GM23338 (cell line): Measurements from ENCODE around the gene BAG2. TPM values are rescaled to one million over a fixed set of nuclear protein-coding genes. Genes with fewer than 3 reads are reported as not detected.

Experiments
- ATAC-seq: fragments of 200-7000 bp; cut with Tn5 transposase; 3 replicates; pipeline ENCODE4 v1.9.1; 2020
- DNase-seq: peaks from one replicate; pipeline ENCODE4 v3.0.0-alpha.2; 2015; ENCODE audit warnings: low spot score
- H2AFZ ChIP-seq: fragments of 200-600 bp; sonication (generic); 2 replicates; pipeline ENCODE4 v1.8.0; 2016; ENCODE audit warnings: antibody characterized with exemption, mild to moderate bottlenecking, moderate library complexity
- H3F3A ChIP-seq: fragments of 200-600 bp; sonication (generic); replicated peaks from 2 replicates; pipeline ENCODE4 v1.8.0; 2017; ENCODE audit warnings: antibody characterized with exemption, mixed run types, low read depth
- H3K27ac ChIP-seq: fragments of 200-600 bp; sonication (generic); 2 replicates; pipeline ENCODE4 v1.6.1; 2016; ENCODE audit warnings: low read depth
- H3K27me3 ChIP-seq: fragments of 200-600 bp; sonication (generic); 2 replicates; pipeline ENCODE4 v1.8.0; 2016; ENCODE audit warnings: mild to moderate bottlenecking, mixed run types, moderate library complexity; ENCODE audit not compliant: insufficient read depth
- H3K36me3 ChIP-seq: fragments of 200-600 bp; sonication (generic); 2 replicates; pipeline ENCODE4 v1.8.0; 2016; ENCODE audit warnings: mild to moderate bottlenecking; ENCODE audit not compliant: insufficient read depth
- H3K4me1 ChIP-seq: fragments of 200-600 bp; sonication (generic); 2 replicates; pipeline ENCODE4 v1.8.0; 2016; ENCODE audit warnings: mild to moderate bottlenecking, moderate library complexity; ENCODE audit not compliant: insufficient read depth
- H3K4me2 ChIP-seq: fragments of 200-600 bp; sonication (generic); 2 replicates; pipeline ENCODE4 v1.7.1; 2017; ENCODE audit warnings: mixed run types
- H3K4me3 ChIP-seq: fragments of 200-600 bp; sonication (generic); 2 replicates; pipeline ENCODE4 v1.6.1; 2016; ENCODE audit warnings: mixed run types
- H3K79me2 ChIP-seq: fragments of 200-600 bp; sonication (generic); replicated peaks from 2 replicates; pipeline ENCODE4 v1.8.0; 2017; ENCODE audit warnings: mild to moderate bottlenecking; ENCODE audit not compliant: insufficient read depth
- H3K9me2 ChIP-seq: fragments of 200-600 bp; sonication (generic); 2 replicates; pipeline ENCODE4 v1.8.0; 2017; ENCODE audit not compliant: insufficient read depth
- H4K20me1 ChIP-seq: fragments of 200-600 bp; sonication (generic); replicated peaks from 2 replicates; pipeline ENCODE4 v1.8.0; 2017; ENCODE audit warnings: mild to moderate bottlenecking; ENCODE audit not compliant: insufficient read depth
- H3K27ac Mint-ChIP-seq: 2 replicates; pipeline ENCODE4 v1.8.0; 2020; ENCODE audit warnings: inconsistent platforms, mild to moderate bottlenecking, moderate library complexity, mixed read lengths
- H3K27me3 Mint-ChIP-seq: 3 replicates; pipeline ENCODE4 v1.8.0; 2022; ENCODE audit warnings: low read depth, mild to moderate bottlenecking, moderate library complexity, mixed read lengths, inconsistent platforms; ENCODE audit not compliant: insufficient read depth, poor library complexity
- H3K36me3 Mint-ChIP-seq: 3 replicates; pipeline ENCODE4 v1.8.0; 2021; ENCODE audit warnings: low read depth, mild to moderate bottlenecking, inconsistent platforms, moderate library complexity, mixed read lengths
- H3K4me1 Mint-ChIP-seq: 3 replicates; pipeline ENCODE4 v1.8.0; 2020; ENCODE audit warnings: mild to moderate bottlenecking, inconsistent platforms, mixed read lengths
- H3K4me3 Mint-ChIP-seq: 3 replicates; pipeline ENCODE4 v1.8.0; 2021; ENCODE audit warnings: moderate library complexity, mild to moderate bottlenecking, inconsistent platforms, mixed read lengths
- H3K9me3 Mint-ChIP-seq: 3 replicates; pipeline ENCODE4 v1.8.0; 2020; ENCODE audit warnings: moderate library complexity, mild to moderate bottlenecking, inconsistent platforms, mixed read lengths
- CREB1 ChIP-seq: fragments of 250-450 bp; sonication (Bioruptor Pico); IDR thresholded peaks from 2 replicates; pipeline ENCODE4 v1.5.0; 2020; ENCODE audit warnings: low read depth, mild to moderate bottlenecking, moderate library complexity
- CTCF ChIP-seq, 2 experiments: fragments of 200-600 bp in 1 of 2; sonication (generic) in 1 of 2; conservative IDR thresholded peaks; 2 replicates each; pipeline versions ENCODE4 v1.5.1 to v1.6.1; 2016 to 2017; ENCODE audit warnings: antibody characterized with exemption in 2 of 2, low read depth in 2 of 2, mild to moderate bottlenecking in 2 of 2, moderate library complexity in 1 of 2
- EZH2 ChIP-seq: fragments of 200-600 bp; sonication (generic); IDR thresholded peaks from one replicate; pipeline ENCODE4 v1.8.0; 2017; ENCODE audit warnings: antibody characterized with exemption, mild to moderate bottlenecking, low read depth; ENCODE audit not compliant: unreplicated experiment
- EZH2phosphoT487 ChIP-seq: fragments of 200-600 bp; sonication (generic); IDR thresholded peaks from one replicate; pipeline ENCODE4 v1.8.1; 2018; ENCODE audit warnings: antibody characterized with exemption; ENCODE audit not compliant: unreplicated experiment
- JUNB ChIP-seq: IDR thresholded peaks from one replicate; pipeline ENCODE4 v1.6.1; 2016; ENCODE audit warnings: antibody characterized with exemption; ENCODE audit not compliant: unreplicated experiment
- NANOG ChIP-seq: IDR thresholded peaks from 2 replicates; pipeline ENCODE4 v1.6.1; 2016; ENCODE audit warnings: antibody characterized with exemption, borderline replicate concordance
- POLR2AphosphoS5 ChIP-seq: IDR thresholded peaks from 2 replicates; pipeline ENCODE4 v1.6.1; 2016; ENCODE audit warnings: antibody characterized with exemption, low read depth
- STAT1 ChIP-seq: IDR thresholded peaks from one replicate; pipeline ENCODE4 v1.6.1; 2016; ENCODE audit warnings: antibody characterized with exemption; ENCODE audit not compliant: unreplicated experiment
- ZNF114 ChIP-seq: fragments of 250-450 bp; sonication (Bioruptor Pico); IDR thresholded peaks from 2 replicates; pipeline ENCODE4 v1.5.0; 2020; ENCODE audit warnings: mild to moderate bottlenecking, moderate library complexity
- ZNF331 ChIP-seq: fragments of 250-450 bp; sonication (Bioruptor Pico); IDR thresholded peaks from 2 replicates; pipeline ENCODE4 v1.5.0; 2020; ENCODE audit warnings: low read depth, mild to moderate bottlenecking, moderate library complexity
- ZNF462 ChIP-seq: fragments of 250-450 bp; sonication (Bioruptor Pico); IDR thresholded peaks from 2 replicates; pipeline ENCODE4 v1.5.0; 2020; ENCODE audit warnings: mild to moderate bottlenecking, moderate library complexity
- polyA plus RNA-seq: library from polyadenylated mRNA; unstranded; fragments of >200 nt; fragmentation: Nextera tagmentation; extraction: Ambion mirVana; gene quantifications from 2 replicates; pipeline ENCODE4 v1.2.1, GENCODE V29; 2016
- total RNA-seq: library from RNA; depleted of rRNA; stranded (reverse); fragments of >200 nt; shearing (Covaris generic); gene quantifications from 2 replicates; pipeline ENCODE4 v1.2.3, GENCODE V29; 2014
- TF ChIP-seq, protein P1 (sequence below): IDR thresholded peaks from one replicate; pipeline ENCODE4 v1.6.1; 2018; ENCODE audit warnings: antibody characterized with exemption; ENCODE audit not compliant: unreplicated experiment
- TF ChIP-seq, protein P2 (sequence below): IDR thresholded peaks from 2 replicates; pipeline ENCODE4 v1.6.1; 2016; ENCODE audit warnings: antibody characterized with exemption

The BAG2 gene
- total and polyA plus RNA-seq, 2 experiments from 2014 or later, result 8.5 to 9.5 TPM

- no peaks in the 10 kb centered on the region for H4K20me1 ChIP-seq
- ATAC-seq (no peak), DNase-seq (no peak)
- H3K27ac Mint-ChIP-seq, result no peak overlapping the region
- H3K4me2 ChIP-seq, result no peak overlapping the region
- no peaks in the 10 kb centered on the region for H3K79me2 ChIP-seq
- no peaks in the 10 kb centered on the region for H3K9me3 Mint-ChIP-seq
- H3K27ac ChIP-seq, result no peak overlapping the region
- no peaks in the 10 kb centered on the region for H3F3A ChIP-seq
- TF ChIP-seq EZH2phosphoT487 (no peak), JUNB (no peak), CREB1 (no peak), NANOG (no peak), EZH2 (no peak), ZNF331 (no peak), POLR2AphosphoS5 (no peak), CTCF (conservative IDR thresholded peaks at IDR 0.05; ENCODE audit: low read depth in 2 of 2) (no peak), STAT1 (no peak), ZNF114 (CRISPR knock-in tag) (no peak), ZNF462 (CRISPR knock-in tag) (no peak)
- TF ChIP-seq, protein P1, sequence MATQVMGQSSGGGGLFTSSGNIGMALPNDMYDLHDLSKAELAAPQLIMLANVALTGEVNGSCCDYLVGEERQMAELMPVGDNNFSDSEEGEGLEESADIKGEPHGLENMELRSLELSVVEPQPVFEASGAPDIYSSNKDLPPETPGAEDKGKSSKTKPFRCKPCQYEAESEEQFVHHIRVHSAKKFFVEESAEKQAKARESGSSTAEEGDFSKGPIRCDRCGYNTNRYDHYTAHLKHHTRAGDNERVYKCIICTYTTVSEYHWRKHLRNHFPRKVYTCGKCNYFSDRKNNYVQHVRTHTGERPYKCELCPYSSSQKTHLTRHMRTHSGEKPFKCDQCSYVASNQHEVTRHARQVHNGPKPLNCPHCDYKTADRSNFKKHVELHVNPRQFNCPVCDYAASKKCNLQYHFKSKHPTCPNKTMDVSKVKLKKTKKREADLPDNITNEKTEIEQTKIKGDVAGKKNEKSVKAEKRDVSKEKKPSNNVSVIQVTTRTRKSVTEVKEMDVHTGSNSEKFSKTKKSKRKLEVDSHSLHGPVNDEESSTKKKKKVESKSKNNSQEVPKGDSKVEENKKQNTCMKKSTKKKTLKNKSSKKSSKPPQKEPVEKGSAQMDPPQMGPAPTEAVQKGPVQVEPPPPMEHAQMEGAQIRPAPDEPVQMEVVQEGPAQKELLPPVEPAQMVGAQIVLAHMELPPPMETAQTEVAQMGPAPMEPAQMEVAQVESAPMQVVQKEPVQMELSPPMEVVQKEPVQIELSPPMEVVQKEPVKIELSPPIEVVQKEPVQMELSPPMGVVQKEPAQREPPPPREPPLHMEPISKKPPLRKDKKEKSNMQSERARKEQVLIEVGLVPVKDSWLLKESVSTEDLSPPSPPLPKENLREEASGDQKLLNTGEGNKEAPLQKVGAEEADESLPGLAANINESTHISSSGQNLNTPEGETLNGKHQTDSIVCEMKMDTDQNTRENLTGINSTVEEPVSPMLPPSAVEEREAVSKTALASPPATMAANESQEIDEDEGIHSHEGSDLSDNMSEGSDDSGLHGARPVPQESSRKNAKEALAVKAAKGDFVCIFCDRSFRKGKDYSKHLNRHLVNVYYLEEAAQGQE, result no peak
- TF ChIP-seq, protein P2, sequence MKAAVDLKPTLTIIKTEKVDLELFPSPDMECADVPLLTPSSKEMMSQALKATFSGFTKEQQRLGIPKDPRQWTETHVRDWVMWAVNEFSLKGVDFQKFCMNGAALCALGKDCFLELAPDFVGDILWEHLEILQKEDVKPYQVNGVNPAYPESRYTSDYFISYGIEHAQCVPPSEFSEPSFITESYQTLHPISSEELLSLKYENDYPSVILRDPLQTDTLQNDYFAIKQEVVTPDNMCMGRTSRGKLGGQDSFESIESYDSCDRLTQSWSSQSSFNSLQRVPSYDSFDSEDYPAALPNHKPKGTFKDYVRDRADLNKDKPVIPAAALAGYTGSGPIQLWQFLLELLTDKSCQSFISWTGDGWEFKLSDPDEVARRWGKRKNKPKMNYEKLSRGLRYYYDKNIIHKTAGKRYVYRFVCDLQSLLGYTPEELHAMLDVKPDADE, result no peak
- H3K4me1 Mint-ChIP-seq, result no peaks in the 10 kb centered on the region
- no peak overlapping the region for H3K4me3 Mint-ChIP-seq
- H3K4me3 ChIP-seq, result no peak overlapping the region
- no peaks in the 10 kb centered on the region for H3K27me3 ChIP-seq
- H2AFZ ChIP-seq, result no peak overlapping the region
- H3K36me3 Mint-ChIP-seq, result peaks cover 24% of the 10 kb centered on the region
- H3K4me1 ChIP-seq, result no peaks in the 10 kb centered on the region
- 0 out of 2 replicates have a peak, but pooled peaks cover 8% of the 10 kb centered on the region for H3K36me3 ChIP-seq
- H3K27me3 Mint-ChIP-seq, result no peaks in the 10 kb centered on the region
- H3K9me2 ChIP-seq, result no peaks in the 10 kb centered on the region
These were observed 24.7 kb upstream of the BAG2 start for GRCh38 chr6:57147401-57147800.
